Measurements from ENCODE around the gene HS6ST3.

Gene HS6ST3

DNA sequence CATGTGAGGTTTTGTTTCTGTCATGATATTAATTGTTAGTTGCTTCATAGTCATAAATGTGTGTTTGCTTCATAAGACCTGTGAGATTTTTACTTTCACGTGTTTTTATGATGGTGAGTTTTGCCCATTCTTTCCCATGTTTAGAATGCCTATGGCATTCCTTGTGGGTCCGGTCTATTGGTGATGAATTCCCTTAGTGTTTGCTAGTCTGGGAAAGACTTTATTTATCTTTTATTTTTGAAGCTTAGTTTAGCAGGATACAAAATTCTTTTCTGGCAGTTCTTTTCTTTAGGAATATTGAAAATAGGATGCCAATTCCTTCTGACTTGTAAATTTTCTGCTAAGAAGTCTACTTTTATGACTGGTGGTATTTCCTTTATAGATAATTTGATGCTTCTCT, 571.7 kb downstream of the HS6ST3 start:
- DNase-seq (ENCODE audit: low spot score), result no peak

DNA sequence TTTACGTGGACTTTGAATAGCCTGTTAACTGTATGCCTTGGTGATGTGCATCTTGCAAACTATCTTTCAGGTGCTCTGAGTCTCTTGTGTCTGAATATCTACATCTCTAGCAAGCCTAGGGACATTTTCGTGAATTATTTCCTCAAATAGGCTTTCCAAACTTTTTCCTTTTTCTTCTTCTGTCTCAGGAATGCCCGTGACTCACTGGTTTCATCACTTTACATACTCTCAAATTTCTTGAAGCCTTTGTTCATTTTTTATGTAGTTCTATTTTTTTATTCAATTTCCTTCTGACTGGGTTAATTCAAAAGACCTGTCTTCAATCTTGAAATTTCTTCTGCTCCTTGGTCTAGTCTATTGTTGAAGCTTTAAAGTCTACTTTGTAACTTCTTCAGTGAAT, 572.1 kb downstream of the HS6ST3 start:
- no peak for DNase-seq (ENCODE audit: low spot score)

DNA sequence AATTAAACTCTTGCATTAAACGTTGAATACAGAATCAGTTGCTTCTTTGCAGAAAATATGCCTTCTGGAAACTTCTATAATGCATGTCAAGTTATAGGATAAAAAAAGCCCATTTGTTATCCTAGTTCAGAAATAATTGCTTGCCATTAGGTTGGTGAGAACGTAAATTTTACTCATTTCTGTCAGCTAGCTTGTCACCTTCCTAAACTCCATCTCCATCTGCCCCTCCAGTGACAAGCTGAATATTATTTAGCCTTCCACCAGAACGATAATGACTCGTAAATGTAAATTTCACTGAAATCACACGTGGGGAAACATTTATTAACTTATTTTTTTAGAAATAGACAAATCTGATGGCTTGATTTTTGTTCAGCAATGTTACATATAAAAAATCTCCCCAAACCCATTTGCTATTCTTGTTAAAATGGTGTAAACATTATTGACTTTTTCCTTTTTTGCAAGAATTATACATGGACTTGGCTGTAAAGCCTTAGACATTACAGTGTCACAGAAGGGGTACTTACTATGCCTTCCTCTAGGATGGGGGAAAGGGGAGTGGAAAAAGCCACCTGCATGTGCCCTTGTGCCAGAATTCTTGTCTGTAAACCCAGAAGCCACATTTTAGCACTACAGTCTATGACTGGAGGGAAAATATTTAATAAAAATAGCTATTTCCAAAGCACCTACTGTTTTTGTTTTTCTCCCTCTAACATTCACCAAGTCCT, 577.5 kb downstream of the HS6ST3 start:
- DNase-seq (ENCODE audit: low spot score), result no peak

DNA sequence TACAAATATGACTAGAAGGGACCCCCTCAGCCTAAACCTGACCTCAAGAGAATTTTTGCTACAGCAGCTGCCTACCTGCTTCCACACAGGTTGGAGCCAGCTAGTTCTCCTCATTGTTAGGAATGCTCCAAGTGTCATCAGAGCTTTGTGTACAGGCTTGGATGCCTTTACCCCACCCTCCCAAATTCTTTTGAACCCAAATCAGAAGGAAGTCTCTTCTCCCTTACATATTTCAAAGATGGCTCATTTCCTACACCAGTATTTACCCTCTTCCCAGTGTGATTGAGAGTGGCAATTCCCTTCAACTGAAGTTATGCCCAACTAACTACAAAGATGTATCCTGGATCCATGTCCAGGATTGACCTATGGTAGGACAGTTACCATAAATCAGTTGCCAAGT, 581.2 kb downstream of the HS6ST3 start:
- no peak for DNase-seq (ENCODE audit: low spot score)

DNA sequence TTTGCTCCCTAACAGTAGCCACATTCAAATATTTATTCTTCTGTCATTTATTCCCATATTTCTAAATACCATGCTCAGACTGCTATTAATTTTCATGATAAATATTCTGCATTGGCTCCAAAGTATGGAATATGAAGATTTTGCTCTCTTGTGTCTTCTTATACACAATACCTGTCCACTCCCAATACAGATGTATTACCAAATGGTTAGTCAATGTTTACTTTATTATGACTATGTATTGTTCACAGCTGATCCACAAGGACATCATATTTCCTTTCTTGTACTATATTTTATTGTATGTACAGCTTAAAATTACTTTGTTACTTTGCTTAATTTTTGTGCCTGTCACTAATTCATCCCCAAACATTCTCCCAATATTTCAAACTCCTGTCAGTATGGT, 582.1 kb downstream of the HS6ST3 start:
- DNase-seq (ENCODE audit: low spot score), result no peak

DNA sequence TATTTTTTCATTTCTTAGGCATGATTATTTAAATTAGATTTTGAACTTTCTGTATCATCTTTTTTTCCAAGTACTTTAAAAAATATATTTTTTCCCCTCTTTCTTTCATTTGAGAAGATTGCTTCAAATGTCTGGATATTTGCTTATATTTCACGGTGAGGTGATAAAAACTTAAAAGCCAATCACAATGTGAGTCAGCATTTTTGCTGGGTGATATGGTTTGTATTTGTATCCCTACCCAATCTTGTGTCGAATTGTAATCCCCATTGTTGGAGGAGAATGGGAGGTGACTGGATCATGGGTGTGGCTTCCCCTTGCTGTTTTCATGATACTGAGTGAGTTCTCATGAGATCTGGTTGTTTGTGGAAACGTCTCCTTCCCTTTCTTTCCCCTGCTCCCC, 583.9 kb downstream of the HS6ST3 start:
- no peak for DNase-seq (ENCODE audit: low spot score)

DNA sequence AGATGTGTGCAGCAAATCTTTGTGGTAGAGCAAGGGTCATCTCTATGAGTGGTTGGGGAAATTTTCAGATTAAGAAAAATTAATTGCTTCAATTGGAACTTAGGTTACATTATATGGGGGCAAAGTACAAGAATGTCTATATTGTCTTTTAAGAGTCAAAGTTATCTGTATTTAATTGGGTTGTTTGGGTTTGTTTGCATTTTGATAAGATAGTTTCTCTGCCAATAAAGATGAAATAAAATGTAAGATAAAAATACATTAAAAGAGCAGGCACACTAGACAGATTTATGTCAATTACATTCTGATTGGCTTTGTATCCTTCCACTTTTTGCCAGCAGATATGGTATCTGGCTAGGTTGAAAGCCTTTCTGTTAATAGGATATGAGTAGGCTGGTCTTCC, 587.1 kb downstream of the HS6ST3 start:
- DNase-seq (ENCODE audit: low spot score), result no peak

DNA sequence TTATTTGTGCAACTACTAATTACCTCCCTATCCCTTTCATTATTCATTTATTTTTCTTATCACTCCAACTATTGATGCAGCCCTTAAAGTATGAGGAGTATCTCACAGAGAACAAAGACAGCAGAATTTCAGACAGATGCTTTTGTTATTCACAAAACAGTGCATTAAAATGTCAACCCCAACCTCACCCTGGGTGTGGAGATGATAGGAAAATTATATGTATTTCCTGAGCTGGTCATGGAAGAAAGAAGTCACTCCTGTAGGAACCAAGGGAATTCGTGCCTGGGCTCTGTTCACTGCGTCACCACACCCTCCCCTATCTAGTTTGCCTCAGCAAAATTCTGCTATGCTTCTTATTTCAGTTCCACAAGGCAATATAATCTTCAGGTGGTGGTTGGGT, 588.9 kb downstream of the HS6ST3 start:
- no peak for DNase-seq (ENCODE audit: low spot score)

DNA sequence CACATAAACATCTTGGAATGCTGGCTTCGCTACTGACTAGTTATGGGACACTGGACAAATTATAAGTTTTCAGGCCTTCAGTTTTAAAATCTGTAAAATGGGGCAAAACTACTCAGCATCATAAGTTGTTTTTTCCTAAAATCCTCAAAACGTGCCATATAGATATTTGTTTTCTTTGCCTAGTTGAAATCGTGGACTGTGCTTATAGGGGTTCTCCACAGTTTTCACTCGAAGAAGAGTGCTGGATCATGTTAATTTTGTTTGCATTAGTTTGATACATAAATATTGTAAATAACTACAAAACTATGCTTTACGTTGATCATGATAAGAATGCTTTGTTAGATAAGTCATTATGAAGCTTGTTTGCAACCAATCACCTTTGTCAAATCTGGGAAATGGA, 591.0 kb downstream of the HS6ST3 start:
- no peak for DNase-seq (ENCODE audit: low spot score)

DNA sequence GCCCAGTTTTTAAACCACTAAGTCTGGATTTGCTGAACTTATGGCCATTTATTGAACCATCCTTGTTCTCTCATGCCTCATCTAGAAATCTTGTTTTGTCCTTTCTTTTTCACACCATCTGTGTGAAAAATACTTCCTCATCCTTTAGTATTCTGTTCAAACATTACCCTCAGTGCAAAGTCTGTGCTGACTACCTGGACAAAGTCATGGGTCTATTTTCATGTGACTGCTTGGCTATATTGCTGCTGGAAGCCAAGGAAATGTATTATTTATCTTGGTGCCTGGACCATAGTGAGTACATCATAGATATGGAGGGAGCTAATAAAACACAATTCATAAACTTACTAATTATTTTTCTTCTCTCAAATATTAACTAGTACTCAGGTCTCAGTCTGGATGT, 591.9 kb downstream of the HS6ST3 start:
- DNase-seq (ENCODE audit: low spot score), result no peak

DNA sequence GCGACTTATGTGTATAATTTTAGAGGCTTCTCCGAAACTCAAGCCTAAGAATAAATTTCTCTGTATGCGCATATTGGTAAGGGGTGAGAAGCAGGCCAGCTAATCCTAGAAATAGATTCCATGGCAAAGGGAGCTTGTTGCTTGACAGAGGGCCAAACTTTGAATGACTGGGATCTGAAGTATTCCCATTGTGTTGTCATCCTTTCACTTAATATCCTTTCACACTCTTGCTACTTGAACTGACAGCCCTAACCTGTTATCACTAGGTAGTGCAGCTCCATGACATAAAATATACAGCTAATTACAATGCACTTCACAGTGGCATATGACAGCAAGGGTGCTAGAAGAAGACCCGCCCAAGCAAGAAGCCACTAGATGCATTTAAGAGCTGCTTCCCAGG, 594.6 kb downstream of the HS6ST3 start:
- no peak for DNase-seq (ENCODE audit: low spot score)

DNA sequence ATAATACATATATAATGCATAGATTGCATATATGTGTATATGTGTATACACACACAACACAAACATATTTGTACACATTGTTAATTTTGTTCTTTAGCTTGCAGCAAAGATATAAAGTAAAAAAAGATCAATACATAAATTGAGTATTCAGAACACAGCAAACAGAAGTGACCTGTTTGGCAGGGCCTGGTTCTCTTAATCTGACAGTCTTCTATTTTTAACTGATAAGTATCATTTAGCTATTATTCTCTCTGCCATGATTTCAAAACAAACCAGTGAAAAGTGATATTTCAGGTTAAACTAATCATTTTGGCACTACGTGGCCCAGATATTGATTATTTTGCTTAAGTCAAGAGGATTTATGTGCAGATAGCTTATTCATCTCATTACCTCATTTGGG, 595.0 kb downstream of the HS6ST3 start:
- DNase-seq (ENCODE audit: low spot score), result no peak

DNA sequence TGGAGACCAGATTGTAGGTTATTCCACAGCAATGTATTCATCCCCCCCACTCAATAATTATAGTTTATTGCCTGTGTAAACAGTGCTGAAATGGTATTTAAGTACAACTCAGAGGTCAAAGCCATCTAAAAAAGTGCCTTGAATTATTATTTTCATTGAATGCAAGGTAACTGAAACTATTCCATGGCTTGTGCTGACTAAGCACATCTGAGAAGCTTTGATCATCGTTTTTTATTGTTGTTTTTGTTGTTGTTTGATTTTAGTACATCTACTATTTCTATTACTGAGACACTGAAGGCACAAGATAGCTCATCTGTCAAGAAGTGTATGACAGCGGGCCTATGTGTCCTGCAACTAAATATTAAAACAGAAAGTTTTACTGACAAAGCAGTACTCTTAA, 596.4 kb downstream of the HS6ST3 start:
- no peak for DNase-seq (ENCODE audit: low spot score)

DNA sequence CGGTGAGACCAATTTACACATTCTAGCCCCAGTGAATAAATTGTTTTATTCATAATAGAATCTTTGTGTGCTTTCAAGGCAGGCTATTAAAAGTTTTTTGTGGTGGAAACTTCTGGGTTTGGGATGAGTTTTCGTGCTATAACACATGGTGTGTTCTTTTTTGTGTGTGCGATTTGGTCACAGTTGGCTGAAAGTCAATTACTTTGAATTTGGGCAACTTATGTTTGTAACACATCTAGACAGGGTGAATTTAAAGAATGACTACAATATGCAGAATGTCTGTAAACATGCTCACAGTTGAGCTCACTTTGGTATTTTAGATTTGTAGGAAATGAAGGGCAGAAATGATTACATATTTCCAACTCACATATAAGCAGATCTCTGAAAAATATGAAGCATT, 597.3 kb downstream of the HS6ST3 start:
- DNase-seq (ENCODE audit: low spot score), result no peak

DNA sequence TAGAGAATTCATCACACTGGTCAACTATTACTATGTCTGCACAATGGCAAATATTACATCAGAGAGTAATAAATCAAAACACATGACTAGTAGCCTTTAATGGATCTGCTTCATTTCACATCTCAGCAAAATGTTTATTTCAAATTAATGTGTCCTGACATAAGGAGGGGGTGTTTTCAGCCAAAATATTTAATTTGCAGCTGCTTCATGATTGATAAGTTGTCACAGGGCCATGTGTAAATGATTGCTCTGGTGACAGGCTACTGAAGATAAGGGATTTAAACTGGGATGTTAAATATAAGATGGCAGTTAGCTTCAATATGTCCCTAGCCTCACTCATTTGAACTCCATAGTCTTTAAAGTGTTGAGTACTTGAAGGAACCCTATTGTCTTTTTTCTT, 601.1 kb downstream of the HS6ST3 start:
- DNase-seq (ENCODE audit: low spot score), result no peak

DNA sequence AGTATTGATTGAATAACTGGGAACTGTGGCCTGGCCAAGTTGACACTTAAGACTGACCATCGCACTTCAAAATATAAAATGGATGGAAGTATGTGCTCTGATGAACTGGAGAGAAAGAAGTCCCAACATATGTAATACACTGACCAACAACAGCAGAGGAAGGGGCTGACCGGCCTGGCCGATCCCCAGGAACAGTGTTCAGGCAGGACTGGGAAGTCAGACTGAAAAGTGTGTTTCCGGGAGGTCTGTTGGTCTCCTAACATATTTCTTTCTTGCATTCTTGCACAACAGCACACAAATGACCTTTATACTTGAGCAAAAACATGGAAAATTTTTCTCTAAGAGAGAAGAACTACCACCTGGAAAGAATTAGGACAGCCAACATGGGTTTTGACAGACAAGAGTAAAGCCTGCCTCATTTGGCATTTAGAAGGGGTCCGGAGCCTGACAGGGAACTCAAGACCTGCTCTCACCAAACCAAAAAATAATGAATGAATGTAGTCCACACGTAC, 606.5 kb downstream of the HS6ST3 start:
- no peak for DNase-seq (ENCODE audit: low spot score)

DNA sequence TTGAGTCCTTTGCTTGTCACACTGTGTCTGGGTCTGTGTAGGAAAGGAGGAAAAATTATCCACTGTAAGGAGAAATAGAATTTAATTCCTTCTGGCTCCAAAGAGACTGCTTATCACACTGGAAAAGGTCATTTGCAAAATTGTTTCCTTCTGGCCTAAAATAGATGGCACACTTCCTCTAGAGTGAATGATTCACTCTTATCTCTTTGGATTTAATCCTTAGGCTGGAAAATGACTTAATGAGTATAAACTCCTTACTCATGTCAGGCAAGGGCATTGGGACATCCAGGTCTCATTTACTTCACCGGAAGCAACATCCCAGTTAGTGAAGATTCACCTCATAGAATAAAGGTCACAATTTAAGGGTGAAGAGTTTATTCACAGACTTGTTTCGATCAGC, 610.8 kb downstream of the HS6ST3 start:
- no peak for DNase-seq (ENCODE audit: low spot score)

DNA sequence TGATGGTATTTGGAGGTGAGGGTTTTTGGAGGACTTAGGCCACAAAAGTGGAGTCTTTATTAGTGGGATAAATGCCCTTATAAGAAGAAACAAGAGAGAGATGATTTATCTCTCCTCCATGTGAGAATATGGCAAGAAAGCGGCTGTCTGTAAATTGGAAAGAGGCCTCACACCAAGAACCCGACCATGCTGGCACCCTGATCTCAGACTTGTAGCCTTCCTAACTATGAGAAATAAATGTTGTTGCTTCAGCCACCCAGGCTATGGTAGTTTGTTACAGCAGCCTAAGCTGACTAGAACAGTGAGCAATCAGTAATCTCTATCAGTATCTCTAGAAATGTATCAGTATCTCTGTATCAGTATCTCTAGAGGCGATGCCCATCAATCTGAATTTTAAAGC, 617.2 kb downstream of the HS6ST3 start:
- no peak for DNase-seq (ENCODE audit: low spot score)

DNA sequence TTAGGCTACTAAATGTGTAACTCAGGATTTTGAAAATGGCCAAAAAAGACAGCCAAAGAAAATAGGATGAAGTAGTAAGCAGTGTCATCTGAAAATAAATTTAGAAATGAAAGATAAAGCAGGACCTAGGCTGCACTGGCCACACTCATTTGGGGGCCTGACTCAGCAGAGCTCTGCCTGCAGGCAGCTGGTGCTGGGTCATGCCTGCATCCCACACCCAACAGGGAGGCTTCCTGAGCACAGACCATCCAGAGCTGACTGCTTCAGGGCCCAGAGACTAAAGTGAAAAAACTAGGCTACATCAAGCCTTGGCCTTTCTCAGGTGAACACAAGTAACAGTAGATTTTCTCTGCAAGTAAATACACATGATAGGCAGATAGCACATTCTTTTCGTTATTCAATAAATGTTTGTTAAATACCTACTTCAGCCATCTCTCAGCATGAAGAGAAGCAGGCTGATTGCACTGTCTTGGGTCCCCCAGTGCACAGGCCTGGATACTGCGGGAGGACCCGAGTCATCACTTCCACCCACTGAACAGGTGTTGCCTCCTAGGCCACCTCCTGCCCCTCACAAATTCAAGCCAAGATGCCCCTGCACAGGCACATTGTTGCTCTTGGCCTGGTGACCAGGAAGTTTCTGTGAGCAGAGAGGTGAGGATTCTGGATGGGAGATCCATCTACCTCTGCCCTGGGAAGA, 620.4 kb downstream of the HS6ST3 start:
- DNase-seq (ENCODE audit: low spot score), result no peak

DNA sequence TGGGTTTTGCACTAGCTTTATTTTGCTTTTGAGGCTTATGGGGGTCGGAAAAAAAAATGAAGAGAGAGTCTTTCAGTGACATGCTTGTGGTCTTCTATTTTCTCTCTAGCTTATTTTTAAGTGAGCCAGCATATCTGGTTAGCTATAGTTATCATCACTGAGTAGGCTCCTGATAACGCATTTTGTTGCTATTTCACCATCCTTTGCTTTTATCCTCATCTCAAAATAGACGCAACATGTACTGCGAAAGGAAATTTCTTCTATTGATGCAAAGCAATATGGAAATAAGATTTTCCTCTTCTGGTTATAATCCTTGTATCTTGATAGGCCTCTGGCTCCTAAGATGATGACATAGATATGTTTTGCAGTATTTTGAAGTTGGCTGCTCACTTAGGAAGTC, 630.5 kb downstream of the HS6ST3 start:
- no peak for DNase-seq (ENCODE audit: low spot score)

DNA sequence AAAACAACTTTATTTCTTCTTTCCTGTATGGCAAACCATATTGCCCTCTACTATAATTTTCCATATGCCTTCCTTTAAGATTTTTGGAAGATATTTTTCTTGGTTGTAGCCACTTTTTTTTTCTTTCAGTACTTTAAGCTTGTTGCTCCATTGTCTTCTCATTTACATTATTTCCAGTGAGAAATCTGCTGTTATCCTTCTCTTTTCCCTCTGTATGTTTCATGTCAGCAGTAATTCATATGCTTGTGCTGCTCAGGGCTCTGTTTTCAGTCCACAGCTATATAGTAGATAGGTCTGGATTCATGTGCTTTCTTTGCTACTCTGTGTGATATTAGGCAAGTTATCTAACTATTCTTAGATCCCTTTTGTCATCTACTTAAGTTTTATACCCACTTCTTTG, 636.7 kb downstream of the HS6ST3 start:
- no peak for DNase-seq (ENCODE audit: low spot score)

DNA sequence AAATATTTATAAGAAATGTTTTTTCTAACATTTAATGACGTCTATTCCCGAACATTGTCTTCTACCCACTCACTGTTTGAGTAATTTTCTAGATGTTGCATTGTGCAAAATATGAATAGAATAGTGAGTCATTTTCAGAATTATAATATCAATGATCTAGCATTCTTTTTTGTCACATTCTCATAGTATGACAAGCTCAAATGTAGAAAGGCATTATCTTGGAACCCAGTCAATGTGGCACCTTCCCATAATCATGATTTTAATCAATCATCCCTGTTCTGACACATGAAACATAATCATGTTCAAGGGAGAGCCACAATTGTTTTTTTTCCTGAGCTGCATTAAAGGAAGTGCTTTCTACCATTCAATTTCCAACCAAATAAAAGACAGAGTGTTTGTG, 638.6 kb downstream of the HS6ST3 start:
- DNase-seq (ENCODE audit: low spot score), result no peak

DNA sequence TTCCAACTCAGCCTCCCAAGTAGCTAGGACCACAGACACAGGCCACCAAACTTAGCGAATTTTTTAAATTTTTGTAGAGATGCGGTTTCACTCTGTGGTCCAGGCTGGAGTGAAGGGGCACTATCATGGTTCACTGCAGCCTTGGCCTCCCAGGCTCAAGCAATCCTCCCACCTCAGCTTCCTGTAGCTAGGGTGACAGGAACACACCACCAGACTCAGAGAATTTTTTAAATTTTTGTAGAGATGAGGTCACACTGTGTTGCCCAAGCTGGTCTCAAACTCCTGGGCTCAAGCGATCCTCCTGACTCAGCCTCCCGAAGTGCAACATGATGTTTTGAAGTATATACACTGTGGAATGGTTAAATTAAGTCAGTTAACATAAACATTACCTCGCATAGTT, 640.8 kb downstream of the HS6ST3 start:
- no peak for DNase-seq (ENCODE audit: low spot score)

DNA sequence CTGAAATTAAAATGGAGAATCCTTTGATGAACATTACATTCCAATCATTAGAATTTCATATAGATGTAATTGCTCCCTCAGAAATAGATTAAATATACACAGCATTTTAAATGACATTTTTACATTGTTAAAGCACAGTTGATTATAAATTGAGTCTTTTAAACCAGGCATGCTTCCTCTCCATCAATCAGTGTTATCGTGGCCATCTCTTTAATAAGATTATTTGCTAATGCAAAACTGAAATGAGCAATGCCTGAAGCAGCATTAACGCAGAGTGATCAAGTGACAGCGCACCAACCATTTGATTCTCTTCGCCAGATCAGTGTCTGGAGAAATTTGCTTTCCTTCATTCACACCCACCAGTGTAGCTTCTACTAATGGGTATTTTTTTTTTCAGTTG, 644.6 kb downstream of the HS6ST3 start:
- no peak for DNase-seq (ENCODE audit: low spot score)

Data from SW480 (cell line).